Stimulated activated CD8-positive, alpha-beta memory T cell treated with anti-CD3 and anti-CD28 coated beads, Interleukin-2, amount 100 ng/mL, for 48 hours (primary cell): Measurements from ENCODE around the gene HACD2.

Source experiments
- DNase-seq, 2 donors: peaks; one replicate each; pipeline ENCODE4 v3.0.0-alpha.2; 2020; ENCODE audit warnings: low read depth in 2 of 2

Gene HACD2

GRCh38 chr3:123571264-123571972, 13.4 kb downstream of the HACD2 start:
- DNase-seq, result no peak

DNA sequence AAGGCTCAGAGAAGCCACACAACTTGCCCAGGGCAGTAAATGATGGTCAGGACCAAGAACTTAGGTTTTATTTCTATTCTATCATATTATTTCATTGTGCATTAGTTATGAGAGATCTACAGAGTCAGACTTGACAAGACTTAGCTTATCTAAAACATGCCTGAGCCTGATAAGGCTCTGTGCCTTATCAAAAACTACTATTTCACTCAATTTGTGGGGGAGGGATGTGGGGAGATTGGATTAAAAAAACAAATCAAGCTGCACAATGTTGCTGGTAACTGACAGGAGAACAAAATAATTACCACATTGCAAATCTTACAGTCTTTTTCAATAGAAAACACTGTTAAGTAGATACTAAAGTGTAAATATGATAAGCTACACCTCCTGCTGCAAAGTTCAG, 16.0 kb downstream of the HACD2 start:
- DNase-seq, result no peak

DNA sequence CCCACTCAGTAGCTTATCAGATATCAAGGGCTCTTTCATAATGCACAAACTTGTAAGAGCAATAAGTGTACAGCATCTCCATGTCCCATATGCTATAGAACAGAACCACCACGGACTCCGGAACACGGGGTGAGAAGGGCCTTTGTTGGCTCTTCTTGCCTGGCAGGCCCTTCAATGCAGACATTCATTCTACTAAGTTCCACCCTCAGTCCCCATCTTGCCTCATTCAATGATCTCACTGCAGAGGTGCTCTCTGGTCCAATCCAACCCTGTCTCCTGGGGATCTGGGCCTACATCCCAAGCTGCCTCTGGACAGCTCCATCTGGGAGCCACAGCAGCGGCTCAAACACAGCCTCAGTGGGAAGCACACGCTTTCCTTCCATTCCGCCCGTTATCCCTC, 16.8 kb downstream of the HACD2 start:
- no peak for DNase-seq

GRCh38 chr3:123564056-123564455, 20.8 kb downstream of the HACD2 start:
- no peak for DNase-seq

DNA sequence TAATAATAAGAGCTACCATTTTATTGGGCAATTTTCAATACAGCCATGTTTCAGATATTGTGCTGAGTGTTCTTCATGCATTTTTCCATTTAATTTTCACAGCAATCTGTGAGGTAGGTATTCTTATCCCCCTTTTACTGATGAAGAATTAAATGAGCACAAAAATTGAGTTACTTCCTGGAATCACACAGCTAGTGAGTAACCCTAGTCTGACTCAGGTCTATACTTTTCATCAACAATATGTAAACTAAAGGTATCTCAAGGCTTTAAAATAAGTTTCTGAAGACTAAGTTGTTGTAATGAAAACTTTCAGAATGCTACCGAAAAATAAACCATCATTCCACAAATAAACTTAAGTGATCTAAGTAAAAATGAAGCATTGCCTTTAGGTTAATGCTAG, 22.3 kb downstream of the HACD2 start:
- DNase-seq, result no peak

GRCh38 chr3:123561188-123561587, 23.7 kb downstream of the HACD2 start:
- DNase-seq, result no peak

GRCh38 chr3:123559040-123559861, 25.6 kb downstream of the HACD2 start:
- no peak for DNase-seq

DNA sequence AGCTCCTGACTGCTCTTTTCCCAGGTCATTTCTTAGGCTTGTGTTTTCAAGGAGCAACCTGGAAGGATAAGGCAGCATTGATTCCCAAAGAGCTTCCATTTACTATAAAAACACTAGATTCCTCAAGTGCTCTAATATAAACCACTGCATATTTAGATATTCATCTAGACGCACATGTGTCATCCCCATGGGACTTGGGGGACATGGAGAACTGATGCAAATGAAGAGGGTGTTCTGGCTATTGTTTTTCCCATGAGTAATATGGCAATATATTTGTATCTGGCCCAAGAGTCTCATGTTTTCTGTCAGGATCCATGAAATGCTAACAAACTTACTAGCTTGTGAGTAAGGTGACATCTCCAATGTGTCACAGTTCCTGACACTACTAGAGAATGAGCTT, 31.3 kb downstream of the HACD2 start:
- DNase-seq, result no peak

- no peak for DNase-seq
These were observed 32.1 kb downstream of the HACD2 start for GRCh38 chr3:123552768-123553167.

GRCh38 chr3:123552095-123552714, 32.6 kb downstream of the HACD2 start:
- DNase-seq, result no peak

- no peak for DNase-seq
These were observed 36.9 kb downstream of the HACD2 start for GRCh38 chr3:123547881-123548519.

- no peak for DNase-seq
These were observed 38.6 kb downstream of the HACD2 start for GRCh38 chr3:123546133-123546755.

GRCh38 chr3:123543950-123544349, 40.9 kb downstream of the HACD2 start:
- DNase-seq, result no peak

DNA sequence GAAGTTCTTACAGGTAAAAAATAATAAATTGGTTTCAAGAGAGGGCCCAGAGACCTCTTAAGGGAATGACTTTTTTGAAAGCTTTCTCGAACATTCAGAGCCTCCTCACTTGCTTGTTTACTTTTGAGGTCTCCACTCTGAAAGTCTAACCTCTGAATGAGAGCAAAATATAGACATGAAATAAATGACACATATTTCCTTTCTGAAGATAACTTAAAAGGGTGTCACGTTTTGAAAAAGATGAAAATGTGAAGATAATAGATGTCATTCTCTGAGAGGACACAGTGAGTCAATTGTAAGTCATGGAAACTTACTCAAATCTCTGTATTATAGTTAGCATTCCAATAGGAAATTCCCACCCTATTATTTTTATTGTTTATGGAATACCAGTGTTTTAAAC, 44.6 kb downstream of the HACD2 start:
- no peak for DNase-seq

DNA sequence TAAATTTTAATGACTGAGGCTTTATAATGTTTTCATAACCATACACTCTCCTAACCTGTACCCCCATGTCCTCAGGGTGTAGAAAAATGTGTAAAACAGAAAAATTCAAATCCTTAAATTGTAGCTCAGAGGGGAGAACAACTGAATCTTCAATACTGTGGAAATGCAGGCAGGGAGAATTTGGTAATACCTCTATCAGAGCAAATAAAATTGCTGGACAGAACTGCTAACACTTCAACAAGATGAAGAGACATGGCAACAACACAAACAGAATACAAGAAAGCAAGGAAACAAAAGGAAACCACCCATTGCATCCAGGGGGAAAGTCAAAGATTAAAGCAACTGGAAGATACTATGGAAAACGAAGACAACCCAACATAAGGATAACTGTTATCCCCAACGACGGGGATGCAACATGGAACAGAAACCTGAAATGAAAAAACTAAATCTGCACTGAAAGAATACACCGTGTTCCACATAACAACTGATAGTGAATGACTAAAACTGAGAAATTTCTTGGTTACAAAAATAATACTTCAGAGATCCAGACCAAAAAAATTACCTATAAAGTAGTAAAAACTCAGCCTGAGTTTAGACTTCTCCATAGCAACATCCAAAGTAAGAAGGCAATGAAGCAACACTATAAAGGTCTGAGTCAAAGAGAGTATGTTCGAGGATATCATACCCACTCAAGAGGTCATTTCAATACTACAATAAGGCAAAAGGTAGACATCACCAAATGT, 48.5 kb downstream of the HACD2 start:
- DNase-seq, result no peak

DNA sequence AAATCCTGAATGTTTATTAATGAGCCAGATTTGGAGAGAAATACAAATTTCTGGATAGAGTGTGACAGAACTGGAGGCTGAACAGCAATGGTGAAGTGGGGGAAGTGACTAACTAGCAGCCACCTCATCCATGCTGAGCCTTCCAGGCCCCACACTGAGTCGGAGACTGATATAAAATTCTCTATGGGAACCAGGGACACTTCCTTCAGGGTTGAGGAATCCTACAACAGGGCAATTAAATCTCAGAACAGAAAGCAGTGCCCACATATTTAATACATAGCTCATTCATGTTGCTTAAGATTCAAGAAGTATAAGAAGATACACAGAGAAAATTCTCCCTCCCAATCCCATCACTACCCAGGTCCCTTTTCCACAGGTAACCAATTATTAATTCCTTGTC, 49.3 kb downstream of the HACD2 start:
- DNase-seq, result no peak

GRCh38 chr3:123534264-123534663, 50.6 kb downstream of the HACD2 start:
- no peak for DNase-seq

DNA sequence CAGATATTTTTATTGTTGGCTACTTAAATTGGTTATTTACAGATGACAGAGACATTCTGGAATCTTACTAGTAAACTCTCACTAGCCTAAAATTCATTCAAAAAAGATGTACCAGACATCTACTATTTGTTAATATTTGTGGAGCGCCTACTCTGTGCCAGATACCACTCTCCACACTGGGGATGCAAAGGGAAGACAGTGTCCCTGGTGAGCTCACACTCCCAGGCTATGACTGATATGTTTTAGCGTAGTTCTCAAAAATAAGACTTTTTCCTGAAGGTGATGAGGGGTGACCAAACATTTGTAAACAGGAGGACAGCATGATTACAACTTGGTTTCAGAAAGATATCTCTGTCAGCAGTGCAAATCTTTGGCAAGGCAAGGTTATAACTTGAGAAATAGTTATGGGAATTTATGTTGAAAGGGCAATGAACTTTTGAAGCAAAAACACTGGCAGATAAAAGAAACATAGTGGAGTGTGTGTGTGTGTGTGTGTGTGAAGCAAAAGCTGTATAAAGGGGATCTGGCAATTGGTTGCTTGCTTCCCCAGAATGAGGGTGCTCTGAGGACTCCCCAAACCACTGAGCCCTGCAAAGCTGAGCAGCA, 51.2 kb downstream of the HACD2 start:
- DNase-seq, result no peak

- no peak for DNase-seq
These were observed 56.7 kb downstream of the HACD2 start for GRCh38 chr3:123528130-123528529.

DNA sequence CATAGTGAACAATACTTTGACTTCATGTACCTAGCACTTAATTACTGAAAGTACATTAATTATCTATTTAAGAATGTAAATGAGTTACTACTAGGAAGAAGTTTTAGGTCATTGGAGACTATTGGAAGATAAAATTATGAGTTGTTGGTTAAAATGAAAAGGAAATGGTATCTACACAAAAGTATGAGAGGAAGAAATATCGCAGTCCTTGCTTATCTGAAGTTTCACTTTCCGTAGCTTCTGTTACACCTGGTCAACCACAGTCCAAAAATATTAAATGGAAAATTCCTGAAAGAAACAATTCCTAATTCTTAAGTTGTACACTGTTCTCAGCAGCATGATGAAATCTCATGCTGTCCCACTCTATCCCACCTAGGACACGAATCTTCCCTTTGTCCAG, 57.8 kb downstream of the HACD2 start:
- DNase-seq, result no peak

- DNase-seq, result no peak
These were observed 58.4 kb downstream of the HACD2 start for GRCh38 chr3:123526474-123526873.
